Esophagus muscularis mucosa (tissue), 4 donors: ENCODE data around the gene LRP1.

Experiments
- CTCF ChIP-seq, 3 experiments: fragments of 200-600 bp in 2 of 3; fragments of 450-650 bp in 1 of 3; sonication (generic) in 2 of 3; IDR thresholded peaks; one replicate each; pipeline ENCODE4 v1.5.1; 2017 to 2019; ENCODE audit warnings: antibody characterized with exemption in 3 of 3, mild to moderate bottlenecking in 2 of 3, moderate library complexity in 1 of 3
- EP300 ChIP-seq: sonication (generic); formaldehyde crosslinking; IDR thresholded peaks from one replicate; pipeline ENCODE4 v1.6.1; 2017; ENCODE audit warnings: antibody characterized with exemption
- POLR2A ChIP-seq: fragments of 450-650 bp; IDR thresholded peaks from one replicate; pipeline ENCODE4 v1.6.1; 2017; ENCODE audit warnings: antibody characterized with exemption, moderate library complexity, mild to moderate bottlenecking, low read depth
- POLR2AphosphoS5 ChIP-seq, 2 donors: sonication (generic); formaldehyde crosslinking; IDR thresholded peaks; one replicate each; pipeline ENCODE4 v1.6.1; 2017; ENCODE audit warnings: antibody characterized with exemption in 2 of 2

- no peak for TF ChIP-seq CTCF (IDR thresholded peaks at IDR 0.05)
- TF ChIP-seq POLR2AphosphoS5 (IDR thresholded peaks at IDR 0.05), result no peak
- no peak for TF ChIP-seq EP300
- no peak for TF ChIP-seq POLR2A
Observed at GRCh38 chr12:57181561-57182155, 53.4 kb downstream of the LRP1 start.
